CD14-positive monocyte (primary cell): ENCODE data around the gene EVC. TPM values are rescaled to one million over a fixed set of nuclear protein-coding genes. Genes with fewer than 3 reads are reported as not detected.

Experiments used
- DNase-seq, 3 donors: peaks; one replicate each; pipeline ENCODE4 v3.0.0-alpha.2; 2011 to 2022
- H2AFZ ChIP-seq: 2 replicates; pipeline ENCODE4 v1.6.0; 2012; ENCODE audit warnings: mild to moderate bottlenecking, low read depth, low read length, inconsistent platforms; ENCODE audit not compliant: insufficient read depth, poor library complexity, severe bottlenecking
- H3K27ac ChIP-seq, 2 donors: 1 replicate in 1 of 2; 2 replicates in 1 of 2; pipeline ENCODE4 v1.5.1; 2012 to 2013; ENCODE audit warnings: low read length in 2 of 2, control low read depth in 1 of 2, inconsistent platforms in 1 of 2, low read depth in 1 of 2, mild to moderate bottlenecking in 1 of 2
- H3K27me3 ChIP-seq, 2 donors: one replicate each; pipeline versions ENCODE4 v1.6.0 to v1.6.1; 2011 to 2013; ENCODE audit warnings: low read length in 2 of 2; ENCODE audit not compliant: control insufficient read depth in 2 of 2, insufficient read depth in 2 of 2
- H3K36me3 ChIP-seq, 2 donors: replicated peaks in 1 of 2; 1 replicate in 1 of 2; 2 replicates in 1 of 2; pipeline versions ENCODE4 v1.5.1 to v1.6.1; 2012 to 2013; ENCODE audit warnings: low read length in 2 of 2, control low read depth in 1 of 2, inconsistent platforms in 1 of 2, mild to moderate bottlenecking in 1 of 2; ENCODE audit not compliant: insufficient read depth in 2 of 2, control insufficient read depth in 1 of 2
- H3K4me1 ChIP-seq, 2 donors: 1 replicate in 1 of 2; 2 replicates in 1 of 2; pipeline versions ENCODE4 v1.5.1 to v1.6.1; 2012 to 2013; ENCODE audit warnings: low read length in 2 of 2, control low read depth in 1 of 2, inconsistent platforms in 1 of 2, mild to moderate bottlenecking in 1 of 2, moderate library complexity in 1 of 2; ENCODE audit not compliant: insufficient read depth in 2 of 2, control insufficient read depth in 1 of 2
- H3K4me2 ChIP-seq: replicated peaks from 2 replicates; pipeline ENCODE3; 2012; ENCODE audit warnings: low read length, moderate library complexity, mild to moderate bottlenecking; ENCODE audit not compliant: poor library complexity, severe bottlenecking; ENCODE audit errors: extremely low read depth
- H3K4me3 ChIP-seq, 3 experiments: fragments of 200-600 bp in 1 of 3; sonication (generic) in 1 of 3; replicated peaks in 1 of 3; 1 replicate in 2 of 3; 2 replicates in 1 of 3; pipeline ENCODE4 v1.5.1; 2011 to 2013; ENCODE audit warnings: low read length in 3 of 3, mild to moderate bottlenecking in 3 of 3, control low read depth in 2 of 3, low read depth in 2 of 3, inconsistent platforms in 1 of 3, moderate library complexity in 1 of 3
- H3K79me2 ChIP-seq: 2 replicates; pipeline ENCODE4 v1.6.0; 2012; ENCODE audit warnings: mild to moderate bottlenecking, control low read depth, inconsistent platforms, low read length, moderate library complexity; ENCODE audit not compliant: insufficient read depth
- H3K9ac ChIP-seq: 2 replicates; pipeline ENCODE4 v1.6.0; 2017; ENCODE audit warnings: low read length, mild to moderate bottlenecking; ENCODE audit not compliant: insufficient read depth, poor library complexity, severe bottlenecking
- H3K9me3 ChIP-seq, 2 donors: replicated peaks in 1 of 2; 1 replicate in 1 of 2; 2 replicates in 1 of 2; pipeline versions ENCODE4 v1.5.1 to v1.6.1; 2012 to 2013; ENCODE audit warnings: low read length in 2 of 2, control low read depth in 1 of 2; ENCODE audit not compliant: control insufficient read depth in 1 of 2, insufficient read depth in 1 of 2
- H4K20me1 ChIP-seq: 2 replicates; pipeline ENCODE4 v1.6.0; 2012; ENCODE audit warnings: mild to moderate bottlenecking, low read length, control low read depth, moderate library complexity; ENCODE audit not compliant: insufficient read depth
- H3K27ac Mint-ChIP-seq, 7 donors: one replicate each; pipeline ENCODE4 v1.8.0; 2020; ENCODE audit warnings: mild to moderate bottlenecking in 7 of 7, mixed read lengths in 7 of 7, moderate library complexity in 6 of 7, inconsistent platforms in 2 of 7
- H3K27me3 Mint-ChIP-seq, 3 donors: one replicate each; pipeline ENCODE4 v1.8.0; 2021 to 2022; ENCODE audit warnings: low read depth in 3 of 3, mild to moderate bottlenecking in 3 of 3, mixed read lengths in 3 of 3, moderate library complexity in 3 of 3, inconsistent platforms in 1 of 3
- H3K36me3 Mint-ChIP-seq, 2 donors: one replicate each; pipeline ENCODE4 v1.8.0; 2020; ENCODE audit warnings: mixed read lengths in 2 of 2, inconsistent platforms in 1 of 2, mild to moderate bottlenecking in 1 of 2
- H3K4me1 Mint-ChIP-seq: one replicate; pipeline ENCODE4 v1.8.0; 2020; ENCODE audit warnings: mild to moderate bottlenecking, mixed read lengths
- H3K4me3 Mint-ChIP-seq, 2 donors: one replicate each; pipeline ENCODE4 v1.8.0; 2020; ENCODE audit warnings: mild to moderate bottlenecking in 2 of 2, mixed read lengths in 2 of 2, moderate library complexity in 1 of 2
- H3K9me3 Mint-ChIP-seq, 7 donors: one replicate each; pipeline ENCODE4 v1.8.0; 2020 to 2022; ENCODE audit warnings: mixed read lengths in 7 of 7, mild to moderate bottlenecking in 6 of 7, moderate library complexity in 6 of 7, inconsistent platforms in 2 of 7
- WGBS: methylation state at CpG from one replicate; pipeline ENCODE4 v1.1.5; 2013; ENCODE audit warnings: missing lambda C conversion rate; ENCODE audit not compliant: insufficient coverage; 5-methylcytosine and 5-hydroxymethylcytosine counted together
- intact Hi-C, 2 donors: fragments of 100-400 bp; cut with micrococcal nuclease; formaldehyde crosslinking; loops; one replicate each; pipeline versions ENCODE4 v1.15.0 to v1.15.1; 2023
- polyA plus RNA-seq, 3 donors: library from polyadenylated mRNA; depleted of rRNA in 1 of 3; unstranded in 2 of 3; stranded (reverse) in 1 of 3; fragments of 300-500 nt in 2 of 3; fragments of >200 nt in 1 of 3; fragmentation: Illumina TruSeq in 2 of 3; gene quantifications; 1 replicate in 2 of 3; 2 replicates in 1 of 3; pipeline ENCODE4 v1.2.3, GENCODE V29; 2012 to 2021
- TF ChIP-seq, protein P1 (sequence below): fragments of 200-600 bp; IDR thresholded peaks from one replicate; pipeline ENCODE4 v1.8.0; 2022; ENCODE audit warnings: antibody characterized with exemption, mild to moderate bottlenecking

EVC gene
- polyA plus RNA-seq, 3 donors: 0.36 TPM; not detected in 2

DNA sequence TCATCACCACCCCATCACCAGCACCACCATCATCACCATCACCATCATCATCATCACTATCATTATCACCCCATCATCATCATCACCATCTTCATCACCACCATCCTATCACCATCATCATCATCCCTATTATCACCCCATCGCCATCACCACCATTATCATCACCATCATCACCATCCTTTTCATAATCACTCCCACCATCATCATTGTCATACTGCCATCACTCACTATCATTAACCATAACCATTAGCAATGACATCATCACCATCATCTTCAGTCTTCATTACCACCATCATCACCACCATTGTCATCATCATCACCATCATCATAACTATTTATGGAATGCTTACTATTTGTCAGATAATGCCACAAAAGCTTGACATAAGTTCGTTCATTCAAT is 146.2 kb downstream of the EVC start:
- Mint-ChIP-seq H3K9me3 (no peaks in the 10 kb centered on the region), H3K27me3 (no peaks in the 10 kb centered on the region), H3K36me3 (no peaks in the 10 kb centered on the region), H3K4me3 (no peak overlapping the region), H3K27ac (no peak overlapping the region), H3K4me1 (no peaks in the 10 kb centered on the region)
- no peak overlapping the region for H3K4me3 ChIP-seq
- intact Hi-C loops: no loop called here
- TF ChIP-seq, protein P1, sequence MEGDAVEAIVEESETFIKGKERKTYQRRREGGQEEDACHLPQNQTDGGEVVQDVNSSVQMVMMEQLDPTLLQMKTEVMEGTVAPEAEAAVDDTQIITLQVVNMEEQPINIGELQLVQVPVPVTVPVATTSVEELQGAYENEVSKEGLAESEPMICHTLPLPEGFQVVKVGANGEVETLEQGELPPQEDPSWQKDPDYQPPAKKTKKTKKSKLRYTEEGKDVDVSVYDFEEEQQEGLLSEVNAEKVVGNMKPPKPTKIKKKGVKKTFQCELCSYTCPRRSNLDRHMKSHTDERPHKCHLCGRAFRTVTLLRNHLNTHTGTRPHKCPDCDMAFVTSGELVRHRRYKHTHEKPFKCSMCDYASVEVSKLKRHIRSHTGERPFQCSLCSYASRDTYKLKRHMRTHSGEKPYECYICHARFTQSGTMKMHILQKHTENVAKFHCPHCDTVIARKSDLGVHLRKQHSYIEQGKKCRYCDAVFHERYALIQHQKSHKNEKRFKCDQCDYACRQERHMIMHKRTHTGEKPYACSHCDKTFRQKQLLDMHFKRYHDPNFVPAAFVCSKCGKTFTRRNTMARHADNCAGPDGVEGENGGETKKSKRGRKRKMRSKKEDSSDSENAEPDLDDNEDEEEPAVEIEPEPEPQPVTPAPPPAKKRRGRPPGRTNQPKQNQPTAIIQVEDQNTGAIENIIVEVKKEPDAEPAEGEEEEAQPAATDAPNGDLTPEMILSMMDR: no peak
- H3K4me2 ChIP-seq: no peak overlapping the region
- no peak for DNase-seq
- no peaks in the 10 kb centered on the region for H4K20me1 ChIP-seq
- 94% methylated on average over 1 of the region's 2 CpGs for WGBS
- no peaks in the 10 kb centered on the region for H3K9me3 ChIP-seq
- no peaks in the 10 kb centered on the region for H3K36me3 ChIP-seq
- H3K79me2 ChIP-seq: no peaks in the 10 kb centered on the region
- H3K27me3 ChIP-seq: no peaks in the 10 kb centered on the region
- no peaks in the 10 kb centered on the region for H3K4me1 ChIP-seq
- H2AFZ ChIP-seq: no peak overlapping the region
- H3K9ac ChIP-seq: no peak overlapping the region
- no peak overlapping the region for H3K27ac ChIP-seq

DNA sequence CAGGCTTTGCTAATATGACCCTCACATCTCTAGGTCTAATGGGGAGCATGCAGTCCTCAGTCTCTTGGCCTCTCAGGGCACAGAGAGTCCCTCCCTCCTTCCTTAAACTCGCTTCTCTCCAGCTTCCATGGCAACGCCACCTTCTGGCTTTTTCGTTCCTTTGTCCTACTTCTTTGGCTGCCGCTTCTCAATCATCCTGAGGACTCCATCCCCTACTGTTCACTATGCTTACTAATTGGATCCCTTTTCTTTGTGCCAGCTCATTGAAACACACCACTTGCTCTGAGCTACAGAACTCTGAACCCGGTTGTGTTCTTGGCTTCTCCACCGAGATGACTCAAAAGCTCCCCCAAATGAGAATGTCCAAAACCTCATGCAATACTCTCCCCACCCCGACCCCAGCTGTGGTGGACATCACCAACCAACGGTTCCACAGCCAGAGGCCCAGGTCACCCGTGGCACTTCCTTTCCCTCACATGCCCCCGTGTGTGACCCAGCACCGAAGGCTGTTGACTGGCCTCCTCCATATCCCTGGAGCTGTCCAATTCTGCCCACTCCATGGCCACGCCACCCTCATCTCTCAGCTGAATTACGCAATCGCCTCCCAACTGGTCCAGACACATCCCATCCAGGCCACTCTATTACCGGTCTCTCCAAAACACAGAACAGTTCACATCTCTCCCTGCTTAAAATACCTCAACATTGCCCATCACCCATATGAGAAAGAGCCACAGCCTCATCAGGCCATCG is 147.2 kb downstream of the EVC start:
- no peaks in the 10 kb centered on the region for H3K4me1 ChIP-seq
- Mint-ChIP-seq H3K36me3 (no peaks in the 10 kb centered on the region), H3K27me3 (peaks cover 0 to 4% (median 0%) of the 10 kb centered on the region in 3 donors), H3K4me1 (no peaks in the 10 kb centered on the region), H3K9me3 (no peaks in the 10 kb centered on the region), H3K27ac (no peak overlapping the region), H3K4me3 (no peak overlapping the region)
- H3K9me3 ChIP-seq: no peaks in the 10 kb centered on the region
- no peak overlapping the region for H3K27ac ChIP-seq
- no peak overlapping the region for H2AFZ ChIP-seq
- DNase-seq: no peak
- no peak overlapping the region for H3K4me3 ChIP-seq
- no peaks in the 10 kb centered on the region for H3K79me2 ChIP-seq
- intact Hi-C loops: no loop called here
- no peaks in the 10 kb centered on the region for H3K27me3 ChIP-seq
- TF ChIP-seq, protein P1: no peak
- no peak overlapping the region for H3K9ac ChIP-seq
- H3K36me3 ChIP-seq: no peaks in the 10 kb centered on the region
- H3K4me2 ChIP-seq: no peak overlapping the region
- 87% methylated on average over 15 of the region's 16 CpGs for WGBS
- no peaks in the 10 kb centered on the region for H4K20me1 ChIP-seq
